Central memory CD8-positive, alpha-beta T cell (primary cell): Measurements from ENCODE around the gene AXIN2.
"Not testable (repeated sequence)": the region's sequence is repeated elsewhere in the genome, so short reads cannot be mapped to it uniquely, and the experiment has no call there.

Experiments used
- ATAC-seq: fragments of 150-1000 bp; cut with Tn5 transposase; replicated peaks from 2 replicates; pipeline ENCODE4 v1.10.0; 2022; ENCODE audit warnings: mild to moderate bottlenecking, moderate FRiP score, moderate number of reproducible peaks; ENCODE audit not compliant: poor library complexity, severe bottlenecking; ENCODE audit errors: extremely low read depth
- DNase-seq, 2 donors: peaks; one replicate each; pipeline ENCODE4 v3.0.0; 2021; ENCODE audit warnings: low spot score in 2 of 2
- H3K27ac Mint-ChIP-seq: one replicate; pipeline ENCODE4 v1.8.0; 2022; ENCODE audit warnings: low read depth, mild to moderate bottlenecking, moderate library complexity, mixed read lengths
- H3K27me3 Mint-ChIP-seq: one replicate; pipeline ENCODE4 v1.8.0; 2022; ENCODE audit warnings: mixed read lengths
- H3K36me3 Mint-ChIP-seq: one replicate; pipeline ENCODE4 v1.8.0; 2022; ENCODE audit warnings: mild to moderate bottlenecking, moderate library complexity, mixed read lengths; ENCODE audit not compliant: insufficient read depth
- H3K4me1 Mint-ChIP-seq: one replicate; pipeline ENCODE4 v1.8.0; 2022; ENCODE audit warnings: mixed read lengths
- H3K4me3 Mint-ChIP-seq: one replicate; pipeline ENCODE4 v1.8.0; 2022; ENCODE audit warnings: mild to moderate bottlenecking, moderate library complexity, mixed read lengths
- H3K9me3 Mint-ChIP-seq: one replicate; pipeline ENCODE4 v1.8.0; 2022; ENCODE audit warnings: mixed read lengths

The AXIN2 gene

DNA sequence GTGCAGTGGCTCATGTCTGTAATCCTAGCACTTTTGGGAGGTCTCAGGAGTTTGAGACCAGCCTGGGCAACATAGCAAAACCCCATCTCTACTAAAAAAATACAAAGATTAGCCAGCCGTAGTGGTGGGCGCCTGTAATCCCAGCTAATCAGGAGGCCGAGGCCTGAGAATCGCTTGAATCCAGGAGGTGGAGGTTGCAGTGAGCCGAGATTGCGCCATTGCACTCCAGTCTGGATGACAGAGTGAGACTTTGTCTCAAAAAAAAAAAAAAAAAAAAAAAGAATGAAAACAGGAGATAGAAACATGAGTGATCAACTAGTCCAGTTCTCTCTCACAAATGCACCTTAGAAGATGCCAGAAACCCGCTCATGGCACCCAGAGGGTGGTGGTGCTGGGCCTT is 34.6 kb downstream of the AXIN2 start:
- H3K9me3 Mint-ChIP-seq, H3K27ac Mint-ChIP-seq, ATAC-seq, H3K4me3 Mint-ChIP-seq, DNase-seq, H3K27me3 Mint-ChIP-seq: not testable (repeated sequence)
- peaks cover 15% of the 10 kb centered on the region for H3K36me3 Mint-ChIP-seq
- peaks cover 31% of the 10 kb centered on the region for H3K4me1 Mint-ChIP-seq

GRCh38 chr17:65523853-65524664 is 37.4 kb downstream of the AXIN2 start:
- no peak for ATAC-seq
- H3K4me3 Mint-ChIP-seq = peak overlapping the region; percentile 51

GRCh38 chr17:65523411-65523810 is 38.0 kb downstream of the AXIN2 start:
- Mint-ChIP-seq H3K9me3 (no peaks in the 10 kb centered on the region), H3K27me3 (no peaks in the 10 kb centered on the region), H3K4me1 (peaks cover 25% of the 10 kb centered on the region), H3K4me3 (peak overlapping the region; percentile 51), H3K36me3 (peaks cover 8% of the 10 kb centered on the region), H3K27ac (peak overlapping the region; percentile 79)
- ATAC-seq (peak; percentile 97), DNase-seq (no peak)

More at GRCh38 chr17:65523853-65524664, 37.4 kb downstream of the AXIN2 start:
- Mint-ChIP-seq H3K36me3 (peaks cover 12% of the 10 kb centered on the region), H3K9me3 (no peaks in the 10 kb centered on the region), H3K27me3 (no peaks in the 10 kb centered on the region), H3K4me1 (peaks cover 25% of the 10 kb centered on the region), H3K27ac (peak overlapping the region; percentile 79)
- DNase-seq = no peak

DNA sequence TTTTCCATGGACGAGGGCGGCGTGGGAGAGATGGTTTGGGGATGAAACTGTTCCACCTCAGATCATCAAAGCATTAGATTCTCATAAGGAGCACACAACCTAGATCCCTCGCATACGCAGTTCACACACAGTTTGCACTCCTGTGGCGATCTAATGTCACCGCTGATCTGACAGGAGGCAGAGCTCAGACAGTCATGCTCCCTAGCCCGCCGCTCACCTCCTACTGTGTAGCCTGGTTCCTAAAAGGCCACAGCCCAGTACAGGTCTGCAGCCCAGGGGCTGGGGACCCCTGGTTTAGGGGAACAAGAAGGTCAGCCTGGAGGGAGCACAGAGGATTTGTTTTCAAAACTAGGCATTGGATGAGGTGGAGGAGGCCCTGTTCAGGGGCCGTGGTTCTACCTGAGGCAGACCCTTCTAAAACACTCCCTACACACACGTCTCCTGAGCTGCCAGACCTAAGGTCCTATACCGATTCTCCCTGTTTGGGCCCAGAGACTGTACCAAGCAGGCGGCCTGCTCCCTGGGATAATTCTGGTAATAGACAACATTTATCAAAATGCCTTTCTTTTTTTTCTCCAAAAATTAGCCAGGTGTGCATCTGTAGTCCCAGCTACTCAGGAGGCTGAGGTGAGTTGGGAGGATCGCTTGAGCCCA is 38.6 kb downstream of the AXIN2 start:
- ATAC-seq = no peak
- peak overlapping the region; percentile 79 for H3K27ac Mint-ChIP-seq

DNA sequence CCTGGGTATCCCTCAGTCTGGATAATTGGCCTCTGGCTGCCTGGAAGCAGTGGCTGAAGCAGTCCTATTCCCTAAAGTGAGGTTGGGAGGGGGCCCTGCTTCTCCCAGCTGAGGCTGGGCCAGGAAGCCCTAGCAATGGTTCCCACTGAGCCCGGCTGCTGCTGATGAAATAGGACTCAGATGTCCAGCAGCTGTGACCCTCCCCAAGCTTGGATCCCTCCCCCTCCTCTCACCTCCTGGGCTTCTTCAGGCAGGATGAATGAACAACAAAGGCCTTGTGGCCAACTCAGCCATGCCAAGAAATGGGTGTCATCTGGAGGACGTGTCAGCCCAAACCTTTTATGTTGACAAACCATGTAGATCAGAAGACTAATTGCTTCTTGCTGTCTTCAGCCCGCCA is 42.0 kb downstream of the AXIN2 start:
- H3K27me3 Mint-ChIP-seq = peaks cover 27% of the 10 kb centered on the region
- H3K36me3 Mint-ChIP-seq = peaks cover 8% of the 10 kb centered on the region
- H3K9me3 Mint-ChIP-seq = no peaks in the 10 kb centered on the region
- peaks cover 24% of the 10 kb centered on the region for H3K4me1 Mint-ChIP-seq
- DNase-seq (no peak), ATAC-seq (no peak)
- H3K27ac Mint-ChIP-seq = no peak overlapping the region
- H3K4me3 Mint-ChIP-seq = no peak overlapping the region

More for the DNA sequence above, 38.6 kb downstream of the AXIN2 start:
- Mint-ChIP-seq H3K4me1 (peaks cover 25% of the 10 kb centered on the region), H3K36me3 (peaks cover 8% of the 10 kb centered on the region), H3K9me3 (no peaks in the 10 kb centered on the region), H3K27me3 (peaks cover 4% of the 10 kb centered on the region), H3K4me3 (peak overlapping the region; percentile 51)
- DNase-seq = no peak

GRCh38 chr17:65518256-65518655 is 43.2 kb downstream of the AXIN2 start:
- H3K9me3 Mint-ChIP-seq = no peaks in the 10 kb centered on the region
- DNase-seq (no peak), ATAC-seq (no peak)
- peaks cover 35% of the 10 kb centered on the region for H3K27me3 Mint-ChIP-seq
- no peak overlapping the region for H3K27ac Mint-ChIP-seq
- H3K4me1 Mint-ChIP-seq = peaks cover 12% of the 10 kb centered on the region
- H3K36me3 Mint-ChIP-seq = peaks cover 5% of the 10 kb centered on the region
- H3K4me3 Mint-ChIP-seq = no peak overlapping the region

GRCh38 chr17:65515959-65516948 is 45.2 kb downstream of the AXIN2 start:
- no peak for ATAC-seq
- Mint-ChIP-seq H3K36me3 (no peaks in the 10 kb centered on the region), H3K27me3 (peaks cover 35% of the 10 kb centered on the region), H3K27ac (no peak overlapping the region), H3K4me1 (no peaks in the 10 kb centered on the region), H3K4me3 (no peak overlapping the region), H3K9me3 (no peaks in the 10 kb centered on the region)
- no peak for DNase-seq

- Mint-ChIP-seq H3K4me3 (no peak overlapping the region), H3K27ac (no peak overlapping the region), H3K4me1 (no peaks in the 10 kb centered on the region), H3K9me3 (no peaks in the 10 kb centered on the region), H3K27me3 (peaks cover 35% of the 10 kb centered on the region), H3K36me3 (no peaks in the 10 kb centered on the region)
- no peak for DNase-seq
- ATAC-seq = no peak
Observed at GRCh38 chr17:65515512-65515911, 45.9 kb downstream of the AXIN2 start.

- Mint-ChIP-seq H3K27me3 (peaks cover 35% of the 10 kb centered on the region), H3K4me3 (no peak overlapping the region), H3K4me1 (no peaks in the 10 kb centered on the region), H3K36me3 (no peaks in the 10 kb centered on the region), H3K9me3 (no peaks in the 10 kb centered on the region), H3K27ac (no peak overlapping the region)
- ATAC-seq (no peak), DNase-seq (no peak)
Observed at GRCh38 chr17:65514541-65514940, 46.9 kb downstream of the AXIN2 start.

DNA sequence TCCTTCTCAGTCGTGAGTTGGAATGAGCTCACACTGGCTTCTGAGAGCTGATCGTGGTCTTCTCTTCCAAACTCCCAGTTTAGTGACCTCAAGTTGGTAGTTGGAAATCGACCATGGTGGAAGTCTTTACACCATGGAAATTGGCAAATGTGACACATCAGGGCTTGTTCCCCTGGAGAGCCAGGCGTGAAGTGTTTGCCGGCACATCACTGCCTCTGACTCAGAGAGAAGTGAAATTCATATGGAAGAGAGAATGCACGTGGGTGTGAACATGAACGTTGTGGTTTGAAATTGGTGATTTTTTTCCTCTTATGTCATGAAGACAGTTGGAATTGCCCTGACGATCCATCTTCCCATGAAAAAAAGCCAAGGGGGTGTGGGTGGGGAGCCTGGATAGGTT is 47.4 kb downstream of the AXIN2 start:
- H3K4me3 Mint-ChIP-seq = no peak overlapping the region
- no peaks in the 10 kb centered on the region for H3K9me3 Mint-ChIP-seq
- no peaks in the 10 kb centered on the region for H3K4me1 Mint-ChIP-seq
- H3K36me3 Mint-ChIP-seq = no peaks in the 10 kb centered on the region
- DNase-seq = no peak
- H3K27ac Mint-ChIP-seq = no peak overlapping the region
- no peak for ATAC-seq
- peaks cover 35% of the 10 kb centered on the region for H3K27me3 Mint-ChIP-seq

DNA sequence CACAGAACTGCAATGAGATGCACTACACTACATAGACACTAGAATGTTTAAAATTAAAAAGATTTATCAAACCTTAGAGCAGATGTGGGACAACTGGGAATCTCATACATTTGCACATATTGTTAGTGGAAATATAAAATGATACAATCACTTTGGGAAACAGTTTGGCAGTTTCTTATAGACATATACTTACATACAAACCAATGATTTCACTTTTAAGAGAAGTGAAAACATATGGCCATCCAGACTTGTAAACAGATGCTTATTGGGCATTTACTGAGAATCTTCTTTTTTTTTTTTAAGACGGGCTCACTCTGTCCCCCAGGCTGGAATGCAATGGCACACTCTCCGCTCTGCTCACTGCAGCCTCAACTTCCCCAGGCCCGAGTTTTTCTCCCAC is 50.1 kb downstream of the AXIN2 start:
- Mint-ChIP-seq H3K36me3 (no peaks in the 10 kb centered on the region), H3K4me3 (no peak overlapping the region), H3K4me1 (no peaks in the 10 kb centered on the region), H3K27me3 (peaks cover 15% of the 10 kb centered on the region), H3K9me3 (no peaks in the 10 kb centered on the region), H3K27ac (no peak overlapping the region)
- ATAC-seq (no peak), DNase-seq (no peak)

- H3K36me3 Mint-ChIP-seq = no peaks in the 10 kb centered on the region
- no peak overlapping the region for H3K27ac Mint-ChIP-seq
- H3K4me3 Mint-ChIP-seq = no peak overlapping the region
- H3K4me1 Mint-ChIP-seq = no peaks in the 10 kb centered on the region
- DNase-seq = no peak
- no peaks in the 10 kb centered on the region for H3K9me3 Mint-ChIP-seq
- H3K27me3 Mint-ChIP-seq = peaks cover 4% of the 10 kb centered on the region
- no peak for ATAC-seq
Observed at GRCh38 chr17:65509032-65509431, 52.4 kb downstream of the AXIN2 start.
